ENCODE measurements around the gene RANGAP1.

DNA sequence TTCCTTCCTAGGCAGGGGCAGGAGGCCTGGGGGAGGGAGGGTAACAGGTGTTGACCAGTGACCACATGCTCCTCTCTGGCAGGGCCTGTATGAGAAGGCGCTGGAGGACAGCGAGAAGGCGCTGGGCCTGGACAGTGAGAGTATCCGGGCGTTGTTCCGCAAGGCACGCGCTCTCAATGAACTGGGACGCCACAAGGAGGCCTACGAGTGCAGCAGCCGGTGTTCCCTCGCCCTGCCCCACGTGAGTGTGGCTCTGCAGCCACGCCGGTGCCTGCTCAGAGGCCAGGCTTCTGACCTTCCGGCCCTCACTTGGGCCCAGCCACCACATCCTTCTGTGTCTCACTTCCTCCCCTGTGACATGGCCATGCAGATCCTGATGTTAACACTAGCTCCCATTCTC lies 41.1 kb upstream of the RANGAP1 start:
- TF ChIP-seq, protein P1, sequence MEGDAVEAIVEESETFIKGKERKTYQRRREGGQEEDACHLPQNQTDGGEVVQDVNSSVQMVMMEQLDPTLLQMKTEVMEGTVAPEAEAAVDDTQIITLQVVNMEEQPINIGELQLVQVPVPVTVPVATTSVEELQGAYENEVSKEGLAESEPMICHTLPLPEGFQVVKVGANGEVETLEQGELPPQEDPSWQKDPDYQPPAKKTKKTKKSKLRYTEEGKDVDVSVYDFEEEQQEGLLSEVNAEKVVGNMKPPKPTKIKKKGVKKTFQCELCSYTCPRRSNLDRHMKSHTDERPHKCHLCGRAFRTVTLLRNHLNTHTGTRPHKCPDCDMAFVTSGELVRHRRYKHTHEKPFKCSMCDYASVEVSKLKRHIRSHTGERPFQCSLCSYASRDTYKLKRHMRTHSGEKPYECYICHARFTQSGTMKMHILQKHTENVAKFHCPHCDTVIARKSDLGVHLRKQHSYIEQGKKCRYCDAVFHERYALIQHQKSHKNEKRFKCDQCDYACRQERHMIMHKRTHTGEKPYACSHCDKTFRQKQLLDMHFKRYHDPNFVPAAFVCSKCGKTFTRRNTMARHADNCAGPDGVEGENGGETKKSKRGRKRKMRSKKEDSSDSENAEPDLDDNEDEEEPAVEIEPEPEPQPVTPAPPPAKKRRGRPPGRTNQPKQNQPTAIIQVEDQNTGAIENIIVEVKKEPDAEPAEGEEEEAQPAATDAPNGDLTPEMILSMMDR (conservative IDR thresholded peaks at IDR 0.05 in 1 of 2, IDR thresholded peaks at IDR 0.05 in 1 of 2; ENCODE audit: low read depth in 1 of 2, low read length in 2 of 2): no peak
- no peak for TF ChIP-seq EZH2 (IDR thresholded peaks at IDR 0.05; ENCODE audit: low read length, missing control alignments)
